Subcutaneous adipose tissue (tissue), 4 donors: ENCODE data around the gene GLI3. TPM values are rescaled to one million over a fixed set of nuclear protein-coding genes. Genes with fewer than 3 reads are reported as not detected.

Experiments used
- CTCF ChIP-seq: fragments of 450-650 bp; IDR thresholded peaks from one replicate; pipeline ENCODE4 v1.5.1; 2016; ENCODE audit warnings: low read depth, mild to moderate bottlenecking, control low read depth, antibody characterized with exemption, moderate library complexity
- total RNA-seq, 4 donors: library from RNA; depleted of rRNA; stranded (reverse); fragments of >200 nt; gene quantifications; one replicate each; pipeline ENCODE4 v1.1.0, GENCODE V29; 2016

Gene GLI3
- total RNA-seq, 4 donors from 2014 or later, result 11.6 to 16.8 (median 16.3) TPM

- TF ChIP-seq CTCF, result no peak
Observed at GRCh38 chr7:42071372-42072261, 165.4 kb downstream of the GLI3 start.

DNA sequence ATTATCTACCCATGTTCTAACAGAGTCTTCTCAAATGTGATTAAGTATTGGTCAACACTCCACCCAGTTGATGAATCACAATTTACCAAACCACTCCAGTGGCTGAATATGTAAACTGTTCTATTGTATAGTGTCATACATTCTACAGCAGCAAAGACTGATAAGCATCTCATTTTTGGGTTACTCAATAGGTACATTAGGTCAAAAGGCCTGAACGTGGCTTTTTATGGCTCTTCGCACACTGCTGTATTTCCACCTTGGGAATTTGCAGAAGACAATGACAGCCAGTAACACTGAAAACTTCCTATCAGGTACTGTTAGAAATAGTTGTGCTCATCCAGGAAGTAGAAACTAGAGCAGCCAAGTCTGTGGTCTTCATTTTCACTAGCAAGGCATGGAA is 166.9 kb downstream of the GLI3 start:
- TF ChIP-seq CTCF, result no peak

GRCh38 chr7:42069590-42069989 is 167.4 kb downstream of the GLI3 start:
- TF ChIP-seq CTCF, result no peak

DNA sequence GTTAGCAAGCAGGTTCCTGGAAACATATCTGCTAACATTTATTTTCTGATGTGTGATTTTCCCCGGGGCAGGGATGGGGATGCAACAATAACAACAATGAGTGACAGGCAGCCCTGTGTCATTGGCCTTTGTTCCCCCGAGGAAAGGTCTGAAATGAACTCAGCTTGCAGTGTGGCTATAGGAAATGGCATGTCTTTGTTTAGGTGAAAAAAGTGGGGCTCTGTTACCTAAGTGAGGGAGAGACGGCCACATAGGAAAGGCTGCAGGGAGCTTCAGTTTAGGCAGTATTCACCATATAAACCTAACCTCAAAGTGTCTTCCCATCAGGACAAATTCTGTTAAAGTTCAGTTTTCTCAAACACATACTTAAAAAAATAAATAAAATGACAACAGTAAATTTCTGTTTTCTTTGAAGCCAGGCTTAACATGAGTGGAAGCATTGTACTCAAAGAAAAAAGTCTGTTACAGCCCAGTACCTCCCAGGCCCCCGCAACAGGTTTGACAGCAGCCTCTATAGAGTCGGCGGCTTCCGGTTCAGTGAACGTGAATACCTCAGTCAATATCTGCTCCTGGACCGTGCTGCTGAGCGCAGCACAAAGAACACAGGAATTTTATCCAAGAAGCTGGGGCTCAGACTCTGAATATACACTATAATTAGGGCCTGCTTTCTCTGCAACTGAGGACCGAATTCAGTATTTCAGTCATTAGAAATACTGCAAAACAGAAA is 168.3 kb downstream of the GLI3 start:
- TF ChIP-seq CTCF, result no peak

DNA sequence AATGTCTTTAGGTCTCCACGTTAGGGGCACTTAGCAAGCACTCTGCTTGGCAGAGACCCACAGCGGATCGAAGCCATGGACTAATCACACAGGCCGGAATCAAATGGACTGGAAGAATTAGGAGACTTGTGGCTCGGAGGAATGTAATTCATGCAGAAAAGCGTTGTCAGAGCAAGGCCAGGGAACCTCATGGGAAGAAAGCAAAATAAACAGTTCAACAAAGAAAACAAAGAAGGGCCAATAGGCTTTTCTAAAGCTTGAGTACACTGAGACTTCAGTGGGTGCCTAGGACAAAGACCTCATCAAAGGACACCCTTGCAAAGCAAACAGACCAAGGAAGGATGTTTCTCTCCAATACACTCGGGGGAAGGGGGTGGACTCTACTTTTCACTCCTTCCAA is 171.1 kb downstream of the GLI3 start:
- TF ChIP-seq CTCF, result no peak

- TF ChIP-seq CTCF, result no peak
Observed at GRCh38 chr7:42065015-42065414, 172.0 kb downstream of the GLI3 start.

GRCh38 chr7:42064534-42064933 is 172.5 kb downstream of the GLI3 start:
- no peak for TF ChIP-seq CTCF
